HG03064 (cell line): ENCODE results near the gene PRDM16.

Experiments used
- ATAC-seq: cut with Tn5 transposase; IDR thresholded peaks from one replicate; pipeline ENCODE4 v1.9.1; 2021; ENCODE audit warnings: low read depth; ENCODE audit not compliant: unreplicated experiment

The PRDM16 gene

DNA sequence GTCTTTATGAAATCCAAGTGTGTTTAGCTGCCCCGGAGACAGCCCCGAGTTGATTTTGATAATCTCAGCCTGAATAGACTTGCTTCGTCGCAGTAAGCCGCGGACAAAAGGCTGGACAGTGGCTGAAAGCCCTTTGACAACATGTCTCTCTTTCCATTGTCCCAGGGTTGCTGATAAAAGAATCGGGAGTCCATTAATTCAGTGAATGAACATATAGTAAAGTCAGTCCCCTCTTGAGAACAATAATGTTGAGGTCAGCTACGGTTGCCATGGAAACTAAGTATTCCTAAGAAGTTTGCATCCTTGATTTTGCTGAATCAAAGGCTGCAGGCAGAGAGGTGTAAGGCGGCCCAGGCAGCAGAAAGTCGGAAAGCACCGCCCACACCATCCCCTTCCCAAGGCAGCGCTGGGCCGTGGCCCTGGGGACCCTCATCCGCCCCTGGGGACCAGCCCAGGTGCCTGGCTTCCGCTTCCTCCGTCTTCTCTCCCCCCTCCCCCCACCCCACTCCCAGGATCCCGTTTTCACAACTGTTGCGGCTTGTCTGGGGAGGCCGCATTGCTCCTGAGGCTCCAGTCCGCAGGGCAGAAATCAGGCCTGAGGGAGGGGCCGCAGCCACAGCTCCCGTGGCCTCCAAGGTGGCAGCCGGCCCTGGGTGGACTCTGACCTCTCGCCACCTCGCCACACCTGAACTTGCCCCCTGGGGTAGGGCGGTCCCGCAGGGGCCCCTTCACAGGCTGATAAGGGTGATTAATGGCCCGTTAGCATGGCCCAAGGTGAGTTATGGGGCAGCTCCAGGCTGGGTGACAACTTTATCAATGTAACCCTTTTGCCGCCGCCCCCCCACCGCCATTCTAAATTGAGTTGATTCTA, 180.9 kb downstream of the PRDM16 start:
- ATAC-seq, result no peak

DNA sequence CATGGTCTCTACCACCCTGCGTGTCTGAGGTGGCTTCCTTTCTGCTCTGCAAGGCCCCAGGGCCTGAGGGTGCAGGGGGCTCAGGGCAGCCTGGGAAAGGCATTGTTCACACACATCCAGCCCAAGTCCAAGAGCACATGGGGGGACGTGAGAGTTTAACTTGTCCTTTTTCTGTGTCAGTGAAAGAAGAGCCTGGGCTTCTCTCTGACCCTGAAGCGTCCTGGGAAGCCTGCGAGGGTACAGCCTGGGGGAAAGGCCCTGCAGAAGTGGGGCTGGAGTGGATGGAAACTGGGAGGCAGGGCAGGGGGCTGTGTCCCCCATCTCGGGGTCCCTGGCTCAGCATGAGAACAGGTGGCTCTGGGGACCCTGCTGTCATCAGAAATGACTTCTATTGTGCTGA, 181.6 kb downstream of the PRDM16 start:
- no peak for ATAC-seq

GRCh38 chr1:3251099-3251806, 182.2 kb downstream of the PRDM16 start:
- ATAC-seq, result no peak

DNA sequence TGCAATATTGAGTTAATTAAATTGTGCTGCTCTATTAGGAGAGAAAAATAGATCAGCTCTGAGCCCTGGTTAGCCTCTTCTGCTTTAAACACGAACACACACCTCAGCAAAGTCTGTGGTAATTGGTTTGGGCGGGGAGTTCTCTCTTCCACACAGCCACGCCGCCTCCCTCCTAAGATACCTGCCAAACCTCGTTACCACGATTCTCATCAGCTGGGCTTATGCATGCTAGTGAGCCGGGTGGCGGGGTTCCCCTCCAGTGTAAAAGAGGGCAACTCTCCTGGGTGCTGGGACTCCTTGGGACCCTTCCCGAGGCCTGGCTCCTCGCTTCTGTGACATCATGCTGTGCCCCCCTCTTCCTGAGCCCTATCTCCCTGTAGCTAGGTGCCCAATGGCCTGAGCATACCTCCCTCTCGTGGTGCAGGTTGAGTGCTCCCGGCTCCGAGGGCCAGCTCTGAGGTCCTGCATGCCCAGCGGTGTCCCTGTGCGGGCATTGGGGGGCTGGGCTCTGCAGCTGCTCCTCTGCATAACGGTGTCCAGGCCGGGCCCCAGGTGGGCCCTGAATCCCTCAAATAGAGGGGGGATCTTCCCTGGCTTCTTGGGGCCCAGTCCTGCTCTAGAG, 182.9 kb downstream of the PRDM16 start:
- ATAC-seq, result no peak

DNA sequence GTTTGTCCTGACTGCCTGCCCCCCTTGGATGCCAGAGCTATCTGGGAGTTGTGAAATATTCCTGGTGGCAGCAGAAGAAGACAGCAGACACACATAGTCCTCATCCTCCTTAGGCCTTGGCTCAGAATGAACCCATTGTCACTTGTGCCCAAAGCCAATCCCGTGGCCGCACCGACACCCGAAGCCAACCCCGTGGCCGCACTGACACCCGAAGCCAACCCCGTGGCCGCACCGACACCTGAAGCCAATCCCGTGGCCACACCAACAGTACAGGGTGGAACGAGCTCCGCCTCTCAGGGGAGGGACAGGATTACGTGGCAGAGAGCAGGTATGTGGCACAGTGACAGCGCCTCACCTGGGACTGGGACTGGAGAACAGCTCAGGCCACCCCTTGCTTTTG, 186.7 kb downstream of the PRDM16 start:
- no peak for ATAC-seq

GRCh38 chr1:3257788-3258187, 188.8 kb downstream of the PRDM16 start:
- no peak for ATAC-seq

DNA sequence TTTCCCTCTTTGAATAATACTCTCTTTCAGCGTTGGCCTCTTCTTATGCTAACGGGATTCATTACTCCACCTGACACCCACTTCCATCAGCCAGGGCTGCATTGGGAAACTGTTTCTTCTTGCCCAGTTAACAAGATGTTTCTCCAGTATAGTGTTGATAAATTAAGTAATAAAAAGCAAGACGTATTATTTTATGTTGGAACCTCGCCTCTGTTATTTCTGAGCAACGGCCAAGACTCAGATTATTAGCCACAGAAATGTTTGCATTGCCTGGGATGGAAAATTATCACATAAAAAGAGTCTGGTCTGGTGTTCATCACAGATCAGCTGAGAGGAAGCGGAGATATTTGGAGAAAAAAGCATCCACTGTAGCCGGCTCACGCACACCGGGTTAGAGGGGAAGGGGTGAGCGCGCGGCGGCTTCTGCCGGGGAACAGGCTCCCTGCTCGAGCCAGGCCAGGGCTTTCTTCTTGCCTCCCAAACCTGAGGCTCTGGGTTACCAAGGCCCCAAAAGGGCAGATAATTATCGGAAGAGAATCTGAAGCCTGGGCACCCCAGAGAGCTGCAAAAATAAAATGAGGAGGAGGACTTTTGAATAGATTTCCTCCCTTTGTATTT, 189.5 kb downstream of the PRDM16 start:
- ATAC-seq, result no peak

GRCh38 chr1:3259020-3259419, 190.0 kb downstream of the PRDM16 start:
- ATAC-seq, result no peak

DNA sequence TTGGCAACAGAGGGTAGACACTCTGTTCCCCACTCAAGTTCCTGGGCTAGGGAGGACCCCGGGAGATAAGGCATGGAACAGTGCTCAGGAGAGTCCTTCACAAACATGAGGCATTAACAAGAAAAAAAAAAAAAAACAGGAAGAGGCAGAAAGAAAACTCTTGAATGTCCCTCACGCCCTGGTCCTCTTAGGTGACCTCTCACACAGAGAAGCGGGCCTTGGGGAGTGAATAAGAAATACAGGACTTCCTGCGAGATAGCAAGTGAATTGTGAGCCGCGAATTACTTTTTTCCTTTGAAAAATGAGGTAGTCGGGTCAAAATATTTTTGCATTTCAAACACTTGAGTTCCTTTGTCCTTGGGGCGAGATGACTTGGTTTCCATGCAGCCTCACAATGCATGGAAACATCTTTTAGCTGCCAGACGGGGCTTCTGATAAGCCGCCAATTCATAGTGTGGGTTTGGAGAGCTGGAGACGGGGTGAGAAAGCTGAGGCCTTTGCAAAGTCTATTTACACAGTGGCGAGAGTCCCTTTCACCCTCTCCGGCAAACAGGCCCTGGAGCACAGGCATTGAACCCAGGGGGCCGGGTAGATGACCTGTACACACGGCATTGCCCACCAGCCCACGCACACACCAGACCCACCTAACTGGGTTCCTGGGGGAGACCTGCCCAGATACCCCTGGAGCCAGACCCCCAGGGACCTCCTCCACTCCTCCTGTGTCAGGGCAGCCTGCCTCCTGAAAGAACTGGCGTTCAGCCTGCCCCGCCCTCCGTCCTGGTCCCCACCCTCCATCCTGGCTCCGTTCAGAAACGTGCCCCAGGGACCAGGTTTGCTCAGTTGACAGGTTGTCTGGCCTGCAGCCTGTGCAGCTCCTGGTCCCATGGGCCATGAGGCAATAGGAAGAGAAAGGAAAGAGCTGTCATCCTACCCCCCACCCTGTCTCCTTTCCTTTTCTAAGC, 192.3 kb downstream of the PRDM16 start:
- no peak for ATAC-seq

GRCh38 chr1:3261969-3262579, 193.1 kb downstream of the PRDM16 start:
- ATAC-seq, result no peak

GRCh38 chr1:3262681-3263286, 193.8 kb downstream of the PRDM16 start:
- ATAC-seq, result no peak

- no peak for ATAC-seq
These were observed 194.8 kb downstream of the PRDM16 start for GRCh38 chr1:3263790-3264189.

DNA sequence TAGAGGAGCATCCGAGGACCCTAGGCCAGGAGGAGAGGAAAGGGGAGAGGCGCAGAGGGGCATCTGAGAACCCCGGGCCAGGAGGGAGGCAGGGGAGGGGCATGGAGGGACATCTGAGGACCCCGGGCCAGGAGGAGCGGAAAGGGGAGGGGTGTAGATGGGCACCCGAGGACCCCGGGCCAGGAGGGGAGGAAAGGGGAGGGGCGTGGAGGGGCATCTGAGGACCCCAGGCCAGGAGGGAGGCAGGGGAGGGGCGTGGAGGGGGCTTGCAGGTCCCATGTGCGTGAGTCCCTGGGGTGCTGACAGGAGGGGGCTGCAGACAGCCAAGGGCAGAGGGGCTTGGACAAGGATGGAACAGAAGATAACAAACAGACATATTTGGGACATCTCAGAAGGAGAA, 195.5 kb downstream of the PRDM16 start:
- ATAC-seq, result no peak

- ATAC-seq, result no peak
These were observed 197.1 kb downstream of the PRDM16 start for GRCh38 chr1:3265835-3266805.

DNA sequence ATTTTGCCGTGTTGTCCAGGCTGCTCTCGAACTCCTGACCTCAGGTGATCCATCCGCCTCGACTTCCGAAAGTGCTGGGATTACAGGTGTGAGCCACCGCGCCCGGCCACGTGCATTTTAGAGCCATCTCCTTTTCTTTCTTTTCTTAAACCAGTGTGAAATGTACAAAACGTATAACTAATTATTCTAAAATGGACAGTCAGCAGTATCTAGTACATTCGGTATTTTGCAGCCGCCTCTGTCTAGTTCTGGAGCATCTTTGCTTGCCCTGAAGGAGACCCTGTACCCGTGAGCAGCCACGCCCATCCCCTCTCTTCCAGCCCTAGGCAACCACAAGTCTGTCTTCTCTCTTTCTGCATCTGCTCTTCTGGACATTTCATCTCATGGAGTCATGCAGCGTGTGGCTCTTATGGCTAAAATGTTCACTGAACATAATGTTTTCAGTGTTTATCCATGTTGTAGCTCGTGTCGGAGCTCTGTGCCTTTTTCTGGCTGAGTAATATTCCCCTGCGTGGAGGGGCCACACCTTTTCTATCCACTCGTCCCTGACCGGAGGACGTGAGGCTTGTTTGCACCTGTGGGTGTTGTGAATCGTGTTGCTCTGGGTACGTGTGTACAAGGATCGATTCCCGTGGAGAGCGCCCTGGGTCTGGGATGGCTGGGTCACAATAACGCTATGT, 198.0 kb downstream of the PRDM16 start:
- no peak for ATAC-seq

DNA sequence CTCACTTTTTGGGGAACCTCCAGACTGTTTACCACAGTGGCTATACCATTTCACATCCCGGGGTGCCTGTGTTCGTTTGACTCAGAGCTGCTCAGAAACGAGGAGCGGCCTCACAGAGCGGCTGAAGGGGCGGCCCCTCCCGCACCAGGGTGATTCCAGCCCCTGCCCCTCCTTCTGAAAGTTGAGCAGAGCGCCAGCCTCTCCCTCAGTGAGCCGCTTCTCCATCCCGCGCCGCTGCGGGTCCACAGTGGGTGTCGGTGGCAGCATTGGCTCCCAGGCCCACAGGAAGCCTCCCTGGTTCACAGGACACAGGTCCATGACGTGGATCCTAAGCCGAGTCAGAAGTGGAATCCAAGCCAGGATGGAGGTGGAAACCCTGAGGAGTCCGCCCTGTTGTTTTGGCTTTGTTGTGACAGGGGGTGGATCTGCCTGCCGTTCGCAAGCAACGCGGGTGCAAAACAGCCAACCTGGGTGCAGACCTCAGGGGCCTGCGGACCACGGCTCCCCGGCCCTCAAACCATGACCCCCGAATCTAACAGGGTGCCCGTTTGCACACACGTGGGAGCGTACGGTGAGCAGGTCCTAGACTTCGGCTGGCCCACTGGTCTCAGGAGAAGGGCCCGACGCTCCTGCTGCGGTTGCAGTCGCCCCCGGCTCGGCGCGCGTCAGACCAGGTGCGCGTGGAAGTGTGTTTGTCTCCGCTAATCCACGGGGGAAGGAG, 198.7 kb downstream of the PRDM16 start:
- no peak for ATAC-seq

GRCh38 chr1:3268281-3268680, 199.3 kb downstream of the PRDM16 start:
- no peak for ATAC-seq
